Hypothalamus (tissue), 51 donors: Measurements from ENCODE around the gene KLHL17.
"Not testable (repeated sequence)": the region's sequence is repeated elsewhere in the genome, so short reads cannot be mapped to it uniquely, and the experiment has no call there.

Experiments used
- DNase-seq, 51 donors: peaks; one replicate each; lab custom pipeline; 2025; lab: John Stamatoyannopoulos, UW

KLHL17 gene

DNA sequence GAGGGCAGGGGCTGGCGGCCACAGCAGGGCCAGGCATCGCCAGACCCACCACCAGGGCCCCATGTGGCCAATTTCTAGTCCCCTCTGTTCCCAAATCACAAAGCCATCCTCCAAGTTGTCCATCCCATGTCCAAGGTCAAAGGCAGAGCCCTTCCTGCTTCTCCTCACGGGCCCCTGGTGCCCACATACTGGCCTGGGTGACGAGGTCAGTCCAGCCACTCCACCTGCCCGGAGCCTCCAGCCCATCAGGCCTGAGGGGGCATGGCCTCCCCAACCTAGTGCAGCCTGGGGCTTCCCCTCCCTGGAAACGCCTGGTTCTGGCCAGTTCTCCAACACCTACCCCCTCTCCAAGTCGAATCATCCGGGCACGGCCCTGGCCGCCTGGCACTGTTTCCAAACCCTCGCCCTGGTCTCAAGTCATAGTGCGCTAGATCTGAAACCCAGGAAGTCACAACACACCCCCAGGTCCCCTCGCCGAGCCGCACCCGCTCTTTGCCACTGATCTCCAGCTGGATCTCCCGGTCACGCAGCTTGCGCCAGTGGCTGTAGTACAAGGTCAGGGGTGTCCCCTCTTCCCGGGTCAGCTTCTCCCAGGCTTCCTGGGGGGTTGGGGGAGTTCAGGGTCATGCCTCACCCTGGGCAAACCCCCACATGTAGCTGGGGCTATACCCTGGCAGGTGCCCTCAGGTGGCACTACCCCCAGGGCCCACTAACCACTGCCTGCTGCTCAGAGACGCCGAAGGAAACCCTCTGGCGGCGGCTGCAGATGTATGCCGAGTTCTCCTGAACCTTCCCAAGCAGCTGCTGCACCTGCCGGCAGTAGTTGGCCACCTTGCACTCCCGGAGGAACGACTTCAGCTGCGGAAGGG is 14.5 kb upstream of the KLHL17 start:
- no peak for DNase-seq

DNA sequence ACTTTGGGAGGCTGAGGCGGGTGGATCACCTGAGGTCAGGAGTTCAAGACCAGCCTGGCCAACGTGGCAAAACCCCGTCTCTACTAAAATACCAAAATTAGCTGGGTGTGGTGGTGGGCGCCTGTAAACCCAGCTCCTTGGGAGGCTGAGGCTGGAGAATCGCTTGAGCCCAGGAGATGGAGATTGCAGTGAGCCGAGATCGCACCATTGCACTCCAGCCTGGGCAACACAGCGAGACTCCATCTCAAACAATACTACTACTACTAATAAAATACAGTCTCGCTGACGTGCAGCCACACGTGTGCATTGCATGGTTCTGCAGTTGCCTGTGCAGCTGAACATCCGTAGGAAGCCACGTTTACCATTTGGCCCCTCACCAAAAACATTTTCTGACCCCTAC is 13.6 kb upstream of the KLHL17 start:
- not testable (repeated sequence) for DNase-seq

- no peak for DNase-seq
These were observed 12.4 kb upstream of the KLHL17 start for GRCh38 chr1:947958-948357.

DNA sequence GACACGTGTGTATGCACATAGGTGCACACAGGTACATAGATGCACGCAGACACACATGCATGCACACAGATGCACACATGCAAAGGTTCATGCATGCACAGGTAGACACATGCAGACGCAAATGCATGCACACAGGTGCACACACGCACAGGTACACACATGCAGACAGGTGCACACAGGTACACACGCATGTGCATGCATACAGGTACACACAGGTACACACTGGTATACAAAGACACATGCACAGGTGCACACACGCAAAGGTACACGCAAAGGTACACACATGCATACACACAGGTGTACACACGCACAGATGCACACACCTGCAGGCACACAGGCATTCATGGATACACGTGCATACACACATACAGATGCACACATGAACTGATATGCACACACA is 10.1 kb upstream of the KLHL17 start:
- no peak for DNase-seq

- DNase-seq, result no peak
These were observed 9.5 kb upstream of the KLHL17 start for GRCh38 chr1:950881-951280.

GRCh38 chr1:951364-951763 is 9.0 kb upstream of the KLHL17 start:
- no peak for DNase-seq

- DNase-seq, result no peak
These were observed 8.2 kb upstream of the KLHL17 start for GRCh38 chr1:952201-952600.

GRCh38 chr1:952603-953002 is 7.8 kb upstream of the KLHL17 start:
- no peak for DNase-seq

GRCh38 chr1:953524-954320 is 6.7 kb upstream of the KLHL17 start:
- DNase-seq, result no peak

DNA sequence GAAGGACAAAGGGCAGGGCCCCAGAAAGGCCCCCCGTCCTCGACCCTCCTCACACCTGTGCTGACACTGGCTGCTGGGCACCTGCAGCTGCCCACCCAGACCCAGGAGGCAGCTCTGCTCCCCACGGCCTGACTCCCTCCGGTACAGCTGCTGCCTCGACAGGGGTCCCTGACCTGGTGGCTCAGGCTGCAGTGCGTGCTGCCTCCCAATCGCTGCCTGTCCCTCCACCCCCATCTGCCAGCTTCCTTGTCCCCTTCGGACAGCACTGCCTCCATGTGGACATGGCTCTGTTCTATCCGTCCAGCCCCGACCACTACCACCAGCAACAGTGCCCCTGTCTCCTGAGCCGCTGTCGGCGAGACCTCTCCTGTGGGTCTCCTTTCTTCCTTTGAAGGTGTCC is 5.5 kb upstream of the KLHL17 start:
- no peak for DNase-seq

DNA sequence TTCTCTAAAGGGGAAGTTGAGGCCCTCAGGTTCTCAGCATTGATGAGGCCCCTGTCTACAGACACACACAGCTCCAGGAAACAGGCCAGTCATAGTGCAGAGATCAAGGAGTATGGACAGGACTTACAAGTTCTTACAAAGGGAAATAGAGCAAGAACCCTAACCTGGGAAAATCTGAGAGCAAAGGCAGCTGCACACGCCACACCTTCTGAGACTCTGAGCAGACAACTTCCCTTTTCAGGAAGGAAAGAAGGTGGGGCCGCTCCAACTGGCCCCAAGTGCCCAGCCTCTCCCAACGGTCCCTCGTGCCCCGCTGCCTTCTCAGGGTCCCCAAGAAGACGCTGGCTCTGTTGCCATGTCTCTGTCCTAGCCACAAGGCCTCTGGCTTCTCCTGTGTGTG is 4.9 kb upstream of the KLHL17 start:
- no peak for DNase-seq

GRCh38 chr1:956636-957035 is 3.7 kb upstream of the KLHL17 start:
- DNase-seq, result no peak

GRCh38 chr1:958823-959730 is 1.3 kb upstream of the KLHL17 start, which contains the start of gene NOC2L:
Gene NOC2L, minus strand, starts transcription at chr1:959256. Its CDS starts 16 bp downstream, at chr1:959240.
- peak; percentile 54 to 96 (median 88) for DNase-seq

GRCh38 chr1:959731-960362 is 537 bp upstream of the KLHL17 start:
- no peak for DNase-seq

GRCh38 chr1:961132-961669 is 817 bp downstream of the KLHL17 start:
- DNase-seq, result no peak

DNA sequence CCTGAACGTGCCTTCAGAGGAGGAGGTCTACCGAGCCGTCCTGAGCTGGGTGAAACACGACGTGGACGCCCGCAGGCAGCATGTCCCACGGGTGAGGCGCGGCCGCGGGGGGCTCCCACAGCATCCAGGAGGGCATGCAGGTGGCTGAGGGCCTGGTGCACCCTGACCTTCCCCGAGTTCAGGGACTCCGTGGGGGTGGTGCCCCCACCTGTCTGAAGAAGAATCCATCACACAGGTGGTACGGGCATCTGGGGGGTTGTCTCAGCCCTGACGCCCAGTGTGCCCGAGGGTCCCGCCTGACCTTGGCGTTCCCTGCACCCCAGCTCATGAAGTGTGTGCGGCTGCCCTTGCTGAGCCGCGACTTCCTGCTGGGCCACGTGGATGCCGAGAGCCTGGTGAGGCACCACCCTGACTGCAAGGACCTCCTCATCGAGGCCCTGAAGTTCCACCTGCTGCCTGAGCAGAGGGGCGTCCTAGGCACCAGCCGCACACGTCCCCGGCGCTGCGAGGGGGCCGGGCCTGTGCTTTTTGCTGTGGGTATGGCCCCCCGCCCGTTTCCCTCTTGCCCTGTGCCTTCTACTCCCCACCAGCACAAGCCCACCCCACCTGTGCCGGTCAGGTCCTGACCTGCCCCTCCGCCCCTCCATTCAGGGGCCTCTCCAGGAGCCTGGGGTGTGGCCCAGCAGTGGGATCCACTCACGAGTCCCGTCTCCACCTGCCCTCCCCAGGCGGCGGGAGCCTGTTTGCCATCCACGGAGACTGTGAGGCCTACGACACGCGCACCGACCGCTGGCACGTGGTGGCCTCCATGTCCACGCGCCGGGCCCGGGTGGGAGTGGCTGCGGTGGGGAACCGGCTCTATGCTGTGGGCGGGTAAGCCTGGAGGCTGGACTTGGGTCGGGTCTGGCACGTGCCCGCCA is 2.3 kb downstream of the KLHL17 start:
- DNase-seq, result no peak

DNA sequence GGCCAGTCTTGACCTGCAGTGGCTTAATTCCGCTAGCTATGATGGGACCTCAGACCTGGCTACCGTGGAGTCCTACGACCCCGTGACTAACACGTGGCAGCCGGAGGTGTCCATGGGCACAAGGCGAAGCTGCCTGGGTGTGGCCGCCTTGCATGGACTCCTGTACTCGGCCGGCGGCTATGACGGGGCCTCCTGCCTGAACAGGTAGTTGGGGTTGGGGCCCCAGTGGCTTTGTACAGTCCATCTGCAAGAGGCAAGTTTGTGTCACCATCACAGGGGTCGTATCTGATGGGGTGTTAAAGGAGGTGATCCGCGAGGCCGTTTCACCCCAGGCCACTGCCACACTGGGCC is 2.9 kb downstream of the KLHL17 start:
- DNase-seq, result no peak

DNA sequence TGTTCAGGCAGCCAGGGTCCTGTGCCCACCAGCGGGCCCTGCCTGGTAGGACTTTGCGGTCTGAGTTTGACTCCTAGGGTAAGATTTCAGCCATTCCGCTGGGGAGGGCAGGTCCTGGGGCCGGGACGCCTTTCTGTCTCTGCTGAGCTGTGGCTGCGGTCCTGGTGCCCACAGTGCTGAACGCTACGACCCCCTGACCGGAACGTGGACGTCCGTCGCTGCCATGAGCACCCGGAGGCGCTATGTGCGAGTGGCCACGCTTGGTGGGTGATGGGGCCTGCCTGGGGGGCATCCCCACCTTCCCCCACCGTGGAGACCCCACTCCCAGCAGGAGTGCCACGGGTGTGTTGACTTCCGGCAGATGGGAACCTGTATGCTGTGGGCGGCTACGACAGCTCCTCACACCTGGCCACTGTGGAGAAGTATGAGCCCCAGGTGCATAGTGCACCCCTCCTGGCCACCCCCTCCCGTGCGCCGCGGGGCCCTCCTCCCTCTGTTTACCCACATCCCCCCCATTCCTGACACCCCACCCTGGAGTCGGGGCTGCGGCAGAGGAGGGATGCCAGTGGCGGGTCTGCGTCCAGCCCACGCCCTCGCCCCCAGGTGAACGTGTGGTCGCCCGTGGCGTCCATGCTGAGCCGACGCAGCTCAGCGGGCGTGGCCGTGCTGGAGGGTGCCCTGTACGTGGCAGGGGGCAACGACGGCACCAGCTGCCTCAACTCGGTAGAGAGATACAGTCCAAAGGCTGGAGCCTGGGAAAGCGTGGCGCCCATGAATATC is 3.6 kb downstream of the KLHL17 start:
- DNase-seq, result no peak
